RWPE1 (cell line): Measurements from ENCODE around the gene ME3.

Experiments used
- CTCF ChIA-PET: fragments of 350-600 bp; sonication (Branson Sonifier 250); formaldehyde crosslinking; extraction: SDS; loops from one replicate; lab custom pipeline; 2021; lab: Yijun Ruan, JAX
- POLR2A ChIA-PET: fragments of 400-600 bp; formaldehyde crosslinking; extraction: SDS; loops from one replicate; lab custom pipeline; 2020; ENCODE audit warnings: antibody characterized with exemption; ENCODE audit not compliant: low non-redundant PET; lab: Yijun Ruan, JAX
- DNase-seq: peaks from one replicate; pipeline ENCODE4 v3.0.0; 2012; ENCODE audit warnings: low spot score
- H3K27ac ChIP-seq: fragments of 450-650 bp; 2 replicates; pipeline ENCODE4 v1.5.1; 2017
- TF ChIP-seq, protein P1 (sequence below): fragments of 450-650 bp; conservative IDR thresholded peaks from 2 replicates; pipeline ENCODE4 v1.5.1; 2017; ENCODE audit warnings: low read depth, mild to moderate bottlenecking

Gene ME3

DNA sequence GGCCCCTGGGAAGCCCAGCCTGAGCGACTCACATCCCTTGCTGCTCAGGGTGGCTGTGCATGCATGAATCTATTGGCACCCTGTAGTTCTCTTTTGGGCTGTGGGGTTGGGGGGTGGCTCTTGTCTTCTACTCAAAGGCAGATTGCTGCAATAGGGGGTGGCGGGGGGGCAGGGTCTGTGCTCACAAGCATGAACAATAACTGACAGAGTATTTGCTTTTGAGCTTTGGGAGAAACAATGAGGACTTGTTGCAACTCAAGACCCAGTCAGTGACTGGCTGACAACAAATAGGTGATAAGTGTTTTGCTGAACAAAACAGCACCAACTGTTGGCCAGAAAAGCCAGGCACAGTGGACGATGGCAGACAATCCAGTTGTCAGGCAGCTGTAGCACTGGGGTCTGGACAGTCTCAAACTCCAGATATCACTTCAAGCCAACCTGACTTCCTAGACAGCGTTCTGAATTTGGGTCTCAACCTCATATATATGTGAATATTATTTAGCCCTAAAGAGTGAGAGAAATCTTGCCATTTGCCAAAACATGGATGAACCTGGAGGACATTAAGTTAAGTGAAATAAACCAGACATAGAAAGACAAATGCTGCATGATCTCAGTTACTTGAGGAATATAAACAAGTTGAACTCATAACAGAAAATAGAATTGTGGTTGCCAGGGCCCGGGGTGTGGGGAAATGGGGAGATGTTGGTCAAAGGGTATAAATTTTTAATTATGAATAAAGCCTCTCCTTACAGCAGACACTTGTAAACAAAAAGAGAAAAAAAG, 61.7 kb downstream of the ME3 start:
- POLR2A ChIA-PET: no interaction called here
- H3K27ac ChIP-seq: no peak overlapping the region
- TF ChIP-seq, protein P1, sequence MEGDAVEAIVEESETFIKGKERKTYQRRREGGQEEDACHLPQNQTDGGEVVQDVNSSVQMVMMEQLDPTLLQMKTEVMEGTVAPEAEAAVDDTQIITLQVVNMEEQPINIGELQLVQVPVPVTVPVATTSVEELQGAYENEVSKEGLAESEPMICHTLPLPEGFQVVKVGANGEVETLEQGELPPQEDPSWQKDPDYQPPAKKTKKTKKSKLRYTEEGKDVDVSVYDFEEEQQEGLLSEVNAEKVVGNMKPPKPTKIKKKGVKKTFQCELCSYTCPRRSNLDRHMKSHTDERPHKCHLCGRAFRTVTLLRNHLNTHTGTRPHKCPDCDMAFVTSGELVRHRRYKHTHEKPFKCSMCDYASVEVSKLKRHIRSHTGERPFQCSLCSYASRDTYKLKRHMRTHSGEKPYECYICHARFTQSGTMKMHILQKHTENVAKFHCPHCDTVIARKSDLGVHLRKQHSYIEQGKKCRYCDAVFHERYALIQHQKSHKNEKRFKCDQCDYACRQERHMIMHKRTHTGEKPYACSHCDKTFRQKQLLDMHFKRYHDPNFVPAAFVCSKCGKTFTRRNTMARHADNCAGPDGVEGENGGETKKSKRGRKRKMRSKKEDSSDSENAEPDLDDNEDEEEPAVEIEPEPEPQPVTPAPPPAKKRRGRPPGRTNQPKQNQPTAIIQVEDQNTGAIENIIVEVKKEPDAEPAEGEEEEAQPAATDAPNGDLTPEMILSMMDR: no peak
- no peak for DNase-seq
- CTCF ChIA-PET: no interaction called here

DNA sequence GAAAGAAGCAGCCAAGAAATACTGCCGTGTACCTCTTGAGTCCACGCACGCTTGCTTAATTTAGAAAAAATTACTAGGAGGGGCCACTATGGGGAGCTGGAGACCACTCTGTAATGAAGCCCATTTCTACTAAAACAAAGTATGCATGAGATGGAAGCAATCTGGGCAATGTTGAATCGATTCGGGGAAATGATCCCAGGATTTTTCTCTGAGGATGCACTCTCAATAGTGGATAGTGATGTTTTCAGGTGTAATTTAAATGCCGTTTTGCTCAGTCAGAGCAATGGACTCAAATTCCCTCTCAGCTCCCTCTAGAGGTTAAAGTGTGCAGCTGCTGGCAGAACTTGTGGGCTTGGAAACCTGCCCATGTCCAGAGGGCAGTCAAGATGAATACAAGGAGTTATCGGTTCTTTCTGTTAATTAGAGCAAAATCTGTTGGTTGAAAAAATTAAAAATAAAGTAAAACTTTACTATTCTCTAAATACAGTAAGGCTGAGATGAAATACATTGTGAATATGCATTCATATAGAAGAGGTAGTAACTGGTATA, 64.1 kb downstream of the ME3 start:
- peak; percentile 64 for DNase-seq
- ChIA-PET CTCF (interaction anchor here (0.6 to 1.8 kb wide), 23 partner anchors 10 to 1813 kb away, joined by 3 to 9 read pairs (median 4); no protein-coding TSS in a partner anchor), POLR2A (no interaction called here)
- TF ChIP-seq, protein P1: peak; percentile 96
- no peak overlapping the region for H3K27ac ChIP-seq

DNA sequence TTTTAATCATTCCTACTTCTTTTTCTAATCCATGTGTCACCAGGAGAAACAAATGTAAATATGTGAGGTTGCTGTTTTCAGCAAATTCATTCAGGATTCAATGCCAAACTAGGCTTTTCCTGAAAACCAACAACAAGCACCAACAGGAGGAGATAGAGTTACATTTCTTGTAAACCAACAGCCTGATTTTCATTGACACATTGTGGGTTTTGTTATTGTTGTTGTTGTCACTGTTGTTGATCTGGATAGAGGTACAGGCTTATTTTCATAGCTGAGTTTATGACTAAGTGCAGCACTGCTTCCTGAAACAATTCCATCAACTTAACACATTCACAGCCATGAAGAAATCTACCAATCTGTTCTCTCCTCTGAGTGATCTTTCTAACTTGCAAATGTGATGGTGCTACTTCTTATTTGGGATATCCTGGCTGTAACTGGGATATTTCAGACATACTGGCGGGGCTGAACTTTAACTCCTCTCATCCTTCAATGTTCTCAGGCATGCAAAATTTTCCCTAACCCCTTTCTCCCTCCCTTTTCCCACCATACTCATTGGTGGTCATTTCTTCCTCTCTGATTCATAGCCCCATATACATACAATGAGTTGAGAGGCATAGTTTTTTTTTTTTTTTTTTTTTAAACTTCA, 65.5 kb downstream of the ME3 start:
- no peak overlapping the region for H3K27ac ChIP-seq
- no peak for DNase-seq
- TF ChIP-seq, protein P1: no peak
- ChIA-PET POLR2A (no interaction called here), CTCF (interaction anchor here (0.7 to 0.8 kb wide), 2 partner anchors 10 to 815 kb away, joined by 3 read pairs; no protein-coding TSS in a partner anchor)

DNA sequence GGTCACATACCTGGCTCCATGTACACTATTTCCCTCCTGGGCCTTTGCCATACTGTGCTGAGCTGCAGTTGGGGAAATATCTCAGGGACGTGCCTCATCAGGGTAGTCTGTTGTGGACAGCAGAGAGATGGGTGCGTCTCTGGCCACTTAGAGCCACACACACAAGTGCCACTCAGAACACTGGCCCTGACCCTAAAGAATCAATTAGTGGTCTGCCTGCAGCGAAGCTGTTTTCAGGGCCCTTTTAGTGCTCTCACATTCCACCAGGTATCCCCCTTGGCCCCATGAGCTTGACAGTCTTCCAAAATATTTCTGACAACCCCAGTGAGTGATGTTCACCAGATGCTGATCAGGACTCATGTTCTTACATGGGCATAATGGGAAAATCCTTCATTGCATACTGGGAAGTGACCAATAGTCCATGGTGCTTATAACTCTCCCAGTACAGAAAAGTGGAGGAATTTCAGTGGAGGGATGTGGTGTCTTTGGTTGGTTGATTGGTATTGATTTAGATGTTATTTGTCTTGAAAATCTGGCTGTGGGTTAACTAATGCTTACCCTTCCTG, 66.1 kb downstream of the ME3 start:
- POLR2A ChIA-PET: no interaction called here
- CTCF ChIA-PET: interaction anchor here (0.8 kb wide), 1 partner anchor 11 kb away, joined by 3 read pairs; no protein-coding TSS in a partner anchor
- no peak overlapping the region for H3K27ac ChIP-seq
- TF ChIP-seq, protein P1: no peak
- no peak for DNase-seq

DNA sequence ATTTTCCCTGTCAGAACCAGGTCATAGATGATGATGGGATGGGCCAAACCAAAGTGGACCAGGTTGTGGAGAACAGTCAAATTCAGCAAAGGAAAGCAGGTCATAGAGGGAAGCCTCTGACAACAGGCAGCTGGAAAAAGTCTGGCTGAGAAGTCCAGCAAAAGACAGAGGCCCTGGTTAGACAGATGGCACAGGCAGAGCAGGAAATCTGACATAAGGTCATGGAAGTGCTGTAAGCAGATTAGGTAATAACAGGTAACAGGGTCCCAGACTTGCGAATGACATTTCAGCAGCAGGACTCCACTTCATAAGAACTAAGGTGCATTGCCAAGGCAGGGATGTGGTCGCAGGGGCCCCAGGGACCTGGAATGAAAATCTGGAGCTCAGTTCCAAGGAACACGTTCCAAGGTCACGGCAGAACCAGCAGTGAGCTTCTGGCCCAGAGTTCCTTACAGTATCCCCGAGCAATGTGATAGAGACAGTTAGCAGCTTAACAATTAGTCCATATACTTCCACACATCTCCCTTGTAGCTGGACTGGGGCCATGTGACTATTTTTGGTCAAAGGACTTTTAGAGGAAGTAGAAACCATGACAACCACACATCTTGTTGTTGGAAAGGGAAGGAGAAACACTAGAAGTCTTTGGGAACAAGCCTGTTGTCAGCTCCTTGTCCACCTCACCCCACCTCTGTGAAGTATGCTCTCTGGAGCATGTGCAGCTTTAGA, 75.4 kb downstream of the ME3 start:
- TF ChIP-seq, protein P1: no peak
- CTCF ChIA-PET: interaction anchor here (1.9 kb wide), 1 partner anchor 11 kb away, joined by 8 read pairs; no protein-coding TSS in a partner anchor
- POLR2A ChIA-PET: interaction anchor here (0.7 kb wide), 1 partner anchor 266 kb away, joined by 3 read pairs; no protein-coding TSS in a partner anchor

More for the DNA sequence above, 75.4 kb downstream of the ME3 start:
- no peak for DNase-seq
- H3K27ac ChIP-seq: no peak overlapping the region
